ENCODE measurements around the gene ERG28. TPM values are rescaled to one million over a fixed set of nuclear protein-coding genes. Genes with fewer than 3 reads are reported as not detected.
A peak's percentile ranks its signal among the peaks of the same experiment; 100 is the strongest.

The ERG28 gene
- total and polyA plus RNA-seq, 2 of the 13 experiments (the other 11 are each of a cell fraction or from before 2014, with no cell fraction given), result 27.3 to 32.3 TPM

DNA sequence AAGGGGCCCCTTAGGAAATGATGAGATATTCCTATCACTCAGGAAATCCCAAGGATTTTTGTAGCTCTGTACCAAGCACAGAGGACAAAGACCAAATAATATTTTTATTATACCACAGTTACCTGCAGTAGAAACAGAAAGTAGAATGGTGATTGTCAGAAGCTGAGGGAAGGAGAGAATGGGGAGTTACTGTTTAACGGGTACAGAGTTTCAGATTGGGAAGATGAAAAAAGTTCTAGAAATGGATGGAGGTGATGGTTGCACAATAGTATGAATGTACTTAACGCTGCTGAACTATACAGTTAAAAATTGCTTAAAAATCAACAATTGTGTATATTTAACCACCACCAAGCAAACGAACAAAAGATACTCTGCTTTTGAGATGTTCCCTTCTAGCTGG lies 58.2 kb downstream of the ERG28 start (continued):
- TF ChIP-seq SIX1 (CRISPR knock-in tag; IDR thresholded peaks at IDR 0.05; ENCODE audit: borderline replicate concordance) (no peak), NCOA5 (CRISPR knock-in tag; IDR thresholded peaks at IDR 0.05) (no peak), MYC (CRISPR knock-in tag; IDR thresholded peaks at IDR 0.05; ENCODE audit: borderline replicate concordance) (no peak), SOX6 (IDR thresholded peaks at IDR 0.05) (no peak), SOX6 (CRISPR knock-in tag; IDR thresholded peaks at IDR 0.05) (peak; percentile 86), RARA (CRISPR knock-in tag; IDR thresholded peaks at IDR 0.05) (no peak), NFE2L1 (CRISPR knock-in tag; IDR thresholded peaks at IDR 0.05; ENCODE audit: borderline replicate concordance) (no peak), CBFB (CRISPR knock-in tag; IDR thresholded peaks at IDR 0.05) (no peak), ZNF816 (CRISPR knock-in tag; IDR thresholded peaks at IDR 0.05; ENCODE audit: borderline replicate concordance) (no peak), HMGA1 (CRISPR knock-in tag; conservative IDR thresholded peaks at IDR 0.05) (no peak), TAF15 (IDR thresholded peaks at IDR 0.05; ENCODE audit: low read depth, low read length, poor library complexity, severe bottlenecking) (no peak)
- TF ChIP-seq, protein P1, sequence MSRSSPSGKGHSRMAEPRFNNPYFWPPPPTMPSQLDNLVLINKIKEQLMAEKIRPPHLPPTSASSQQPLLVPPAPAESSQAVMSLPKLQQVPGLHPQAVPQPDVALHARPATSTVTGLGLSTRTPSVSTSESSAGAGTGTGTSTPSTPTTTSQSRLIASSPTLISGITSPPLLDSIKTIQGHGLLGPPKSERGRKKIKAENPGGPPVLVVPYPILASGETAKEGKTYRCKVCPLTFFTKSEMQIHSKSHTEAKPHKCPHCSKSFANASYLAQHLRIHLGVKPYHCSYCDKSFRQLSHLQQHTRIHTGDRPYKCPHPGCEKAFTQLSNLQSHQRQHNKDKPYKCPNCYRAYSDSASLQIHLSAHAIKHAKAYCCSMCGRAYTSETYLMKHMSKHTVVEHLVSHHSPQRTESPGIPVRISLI (CRISPR knock-in tag; IDR thresholded peaks at IDR 0.05; ENCODE audit: borderline replicate concordance), result 0 out of 2 replicates have a peak, but pooled peaks have one; percentile 48
- TF ChIP-seq, protein P2, sequence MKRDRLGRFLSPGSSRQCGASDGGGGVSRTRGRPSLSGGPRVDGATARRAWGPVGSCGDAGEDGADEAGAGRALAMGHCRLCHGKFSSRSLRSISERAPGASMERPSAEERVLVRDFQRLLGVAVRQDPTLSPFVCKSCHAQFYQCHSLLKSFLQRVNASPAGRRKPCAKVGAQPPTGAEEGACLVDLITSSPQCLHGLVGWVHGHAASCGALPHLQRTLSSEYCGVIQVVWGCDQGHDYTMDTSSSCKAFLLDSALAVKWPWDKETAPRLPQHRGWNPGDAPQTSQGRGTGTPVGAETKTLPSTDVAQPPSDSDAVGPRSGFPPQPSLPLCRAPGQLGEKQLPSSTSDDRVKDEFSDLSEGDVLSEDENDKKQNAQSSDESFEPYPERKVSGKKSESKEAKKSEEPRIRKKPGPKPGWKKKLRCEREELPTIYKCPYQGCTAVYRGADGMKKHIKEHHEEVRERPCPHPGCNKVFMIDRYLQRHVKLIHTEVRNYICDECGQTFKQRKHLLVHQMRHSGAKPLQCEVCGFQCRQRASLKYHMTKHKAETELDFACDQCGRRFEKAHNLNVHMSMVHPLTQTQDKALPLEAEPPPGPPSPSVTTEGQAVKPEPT (CRISPR knock-in tag; IDR thresholded peaks at IDR 0.05; ENCODE audit: low read depth), result no peak
- TF ChIP-seq, protein P3, sequence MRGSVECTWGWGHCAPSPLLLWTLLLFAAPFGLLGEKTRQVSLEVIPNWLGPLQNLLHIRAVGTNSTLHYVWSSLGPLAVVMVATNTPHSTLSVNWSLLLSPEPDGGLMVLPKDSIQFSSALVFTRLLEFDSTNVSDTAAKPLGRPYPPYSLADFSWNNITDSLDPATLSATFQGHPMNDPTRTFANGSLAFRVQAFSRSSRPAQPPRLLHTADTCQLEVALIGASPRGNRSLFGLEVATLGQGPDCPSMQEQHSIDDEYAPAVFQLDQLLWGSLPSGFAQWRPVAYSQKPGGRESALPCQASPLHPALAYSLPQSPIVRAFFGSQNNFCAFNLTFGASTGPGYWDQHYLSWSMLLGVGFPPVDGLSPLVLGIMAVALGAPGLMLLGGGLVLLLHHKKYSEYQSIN (CRISPR knock-in tag; IDR thresholded peaks at IDR 0.05; ENCODE audit: borderline replicate concordance), result no peak
- TF ChIP-seq, protein P4, sequence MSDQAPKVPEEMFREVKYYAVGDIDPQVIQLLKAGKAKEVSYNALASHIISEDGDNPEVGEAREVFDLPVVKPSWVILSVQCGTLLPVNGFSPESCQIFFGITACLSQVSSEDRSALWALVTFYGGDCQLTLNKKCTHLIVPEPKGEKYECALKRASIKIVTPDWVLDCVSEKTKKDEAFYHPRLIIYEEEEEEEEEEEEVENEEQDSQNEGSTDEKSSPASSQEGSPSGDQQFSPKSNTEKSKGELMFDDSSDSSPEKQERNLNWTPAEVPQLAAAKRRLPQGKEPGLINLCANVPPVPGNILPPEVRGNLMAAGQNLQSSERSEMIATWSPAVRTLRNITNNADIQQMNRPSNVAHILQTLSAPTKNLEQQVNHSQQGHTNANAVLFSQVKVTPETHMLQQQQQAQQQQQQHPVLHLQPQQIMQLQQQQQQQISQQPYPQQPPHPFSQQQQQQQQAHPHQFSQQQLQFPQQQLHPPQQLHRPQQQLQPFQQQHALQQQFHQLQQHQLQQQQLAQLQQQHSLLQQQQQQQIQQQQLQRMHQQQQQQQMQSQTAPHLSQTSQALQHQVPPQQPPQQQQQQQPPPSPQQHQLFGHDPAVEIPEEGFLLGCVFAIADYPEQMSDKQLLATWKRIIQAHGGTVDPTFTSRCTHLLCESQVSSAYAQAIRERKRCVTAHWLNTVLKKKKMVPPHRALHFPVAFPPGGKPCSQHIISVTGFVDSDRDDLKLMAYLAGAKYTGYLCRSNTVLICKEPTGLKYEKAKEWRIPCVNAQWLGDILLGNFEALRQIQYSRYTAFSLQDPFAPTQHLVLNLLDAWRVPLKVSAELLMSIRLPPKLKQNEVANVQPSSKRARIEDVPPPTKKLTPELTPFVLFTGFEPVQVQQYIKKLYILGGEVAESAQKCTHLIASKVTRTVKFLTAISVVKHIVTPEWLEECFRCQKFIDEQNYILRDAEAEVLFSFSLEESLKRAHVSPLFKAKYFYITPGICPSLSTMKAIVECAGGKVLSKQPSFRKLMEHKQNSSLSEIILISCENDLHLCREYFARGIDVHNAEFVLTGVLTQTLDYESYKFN (CRISPR knock-in tag; conservative IDR thresholded peaks at IDR 0.05), result peak; percentile 66
- TF ChIP-seq, protein P5, sequence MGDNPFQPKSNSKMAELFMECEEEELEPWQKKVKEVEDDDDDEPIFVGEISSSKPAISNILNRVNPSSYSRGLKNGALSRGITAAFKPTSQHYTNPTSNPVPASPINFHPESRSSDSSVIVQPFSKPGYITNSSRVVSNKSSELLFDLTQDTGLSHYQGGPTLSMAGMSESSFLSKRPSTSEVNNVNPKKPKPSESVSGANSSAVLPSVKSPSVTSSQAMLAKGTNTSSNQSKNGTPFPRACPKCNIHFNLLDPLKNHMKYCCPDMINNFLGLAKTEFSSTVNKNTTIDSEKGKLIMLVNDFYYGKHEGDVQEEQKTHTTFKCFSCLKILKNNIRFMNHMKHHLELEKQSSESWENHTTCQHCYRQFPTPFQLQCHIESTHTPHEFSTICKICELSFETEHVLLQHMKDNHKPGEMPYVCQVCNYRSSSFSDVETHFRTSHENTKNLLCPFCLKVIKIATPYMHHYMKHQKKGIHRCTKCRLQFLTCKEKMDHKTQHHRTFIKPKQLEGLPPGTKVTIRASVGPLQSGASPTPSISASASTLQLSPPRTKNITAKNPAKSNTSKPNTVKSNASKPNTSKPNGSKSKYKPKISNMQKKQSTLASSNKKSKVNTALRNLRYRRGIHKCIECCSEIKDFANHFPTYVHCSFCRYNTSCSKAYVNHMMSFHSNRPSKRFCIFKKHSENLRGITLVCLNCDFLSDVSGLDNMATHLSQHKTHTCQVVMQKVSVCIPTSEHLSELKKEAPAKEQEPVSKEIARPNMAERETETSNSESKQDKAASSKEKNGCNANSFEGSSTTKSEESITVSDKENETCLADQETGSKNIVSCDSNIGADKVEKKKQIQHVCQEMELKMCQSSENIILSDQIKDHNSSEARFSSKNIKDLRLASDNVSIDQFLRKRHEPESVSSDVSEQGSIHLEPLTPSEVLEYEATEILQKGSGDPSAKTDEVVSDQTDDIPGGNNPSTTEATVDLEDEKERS (CRISPR knock-in tag; IDR thresholded peaks at IDR 0.05), result no peak
- TF ChIP-seq, protein P6, sequence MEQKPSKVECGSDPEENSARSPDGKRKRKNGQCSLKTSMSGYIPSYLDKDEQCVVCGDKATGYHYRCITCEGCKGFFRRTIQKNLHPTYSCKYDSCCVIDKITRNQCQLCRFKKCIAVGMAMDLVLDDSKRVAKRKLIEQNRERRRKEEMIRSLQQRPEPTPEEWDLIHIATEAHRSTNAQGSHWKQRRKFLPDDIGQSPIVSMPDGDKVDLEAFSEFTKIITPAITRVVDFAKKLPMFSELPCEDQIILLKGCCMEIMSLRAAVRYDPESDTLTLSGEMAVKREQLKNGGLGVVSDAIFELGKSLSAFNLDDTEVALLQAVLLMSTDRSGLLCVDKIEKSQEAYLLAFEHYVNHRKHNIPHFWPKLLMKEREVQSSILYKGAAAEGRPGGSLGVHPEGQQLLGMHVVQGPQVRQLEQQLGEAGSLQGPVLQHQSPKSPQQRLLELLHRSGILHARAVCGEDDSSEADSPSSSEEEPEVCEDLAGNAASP (CRISPR knock-in tag; IDR thresholded peaks at IDR 0.05; ENCODE audit: borderline replicate concordance), result no peak

Data from HepG2 (cell line).